Panc1 (cell line): Measurements from ENCODE around the gene LGR4.

Experiments used
- TCF7L2 ChIP-seq: IDR thresholded peaks from 2 replicates; pipeline ENCODE4 v1.6.1; 2011; ENCODE audit warnings: mild to moderate bottlenecking, low read depth, low read length, inconsistent platforms
- TF ChIP-seq, protein P1 (sequence below): fragments of 450-650 bp; IDR thresholded peaks from 2 replicates; pipeline ENCODE4 v1.5.1; 2017; ENCODE audit warnings: mild to moderate bottlenecking
- TF ChIP-seq, protein P2 (sequence below), 2 experiments: IDR thresholded peaks; 2 replicates each; pipeline ENCODE4 v1.6.1; 2011 to 2012; ENCODE audit warnings: low read depth in 2 of 2, control low read depth in 1 of 2, low read length in 1 of 2, mild to moderate bottlenecking in 1 of 2, moderate library complexity in 1 of 2; ENCODE audit not compliant: insufficient read depth in 1 of 2

DNA sequence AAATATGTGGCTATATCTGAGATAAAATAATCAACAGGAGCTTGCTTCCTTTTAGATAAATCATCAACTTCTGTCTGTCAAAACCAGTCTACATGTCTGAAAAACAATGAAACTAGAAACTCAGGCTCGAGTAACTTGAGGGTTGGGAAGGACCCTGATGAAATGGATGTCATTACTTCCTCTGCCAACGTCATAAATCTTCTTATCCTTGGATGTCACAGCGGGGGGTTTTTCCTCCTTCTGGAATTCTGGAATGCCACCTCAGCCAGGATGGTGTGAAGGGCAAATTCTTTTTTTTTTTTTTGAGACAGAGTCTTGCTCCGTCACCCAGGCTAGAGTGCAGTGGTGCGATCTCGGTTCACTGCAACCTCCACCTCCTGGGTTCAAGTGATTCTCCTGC, 13.4 kb downstream of the LGR4 start:
- TF ChIP-seq, protein P1, sequence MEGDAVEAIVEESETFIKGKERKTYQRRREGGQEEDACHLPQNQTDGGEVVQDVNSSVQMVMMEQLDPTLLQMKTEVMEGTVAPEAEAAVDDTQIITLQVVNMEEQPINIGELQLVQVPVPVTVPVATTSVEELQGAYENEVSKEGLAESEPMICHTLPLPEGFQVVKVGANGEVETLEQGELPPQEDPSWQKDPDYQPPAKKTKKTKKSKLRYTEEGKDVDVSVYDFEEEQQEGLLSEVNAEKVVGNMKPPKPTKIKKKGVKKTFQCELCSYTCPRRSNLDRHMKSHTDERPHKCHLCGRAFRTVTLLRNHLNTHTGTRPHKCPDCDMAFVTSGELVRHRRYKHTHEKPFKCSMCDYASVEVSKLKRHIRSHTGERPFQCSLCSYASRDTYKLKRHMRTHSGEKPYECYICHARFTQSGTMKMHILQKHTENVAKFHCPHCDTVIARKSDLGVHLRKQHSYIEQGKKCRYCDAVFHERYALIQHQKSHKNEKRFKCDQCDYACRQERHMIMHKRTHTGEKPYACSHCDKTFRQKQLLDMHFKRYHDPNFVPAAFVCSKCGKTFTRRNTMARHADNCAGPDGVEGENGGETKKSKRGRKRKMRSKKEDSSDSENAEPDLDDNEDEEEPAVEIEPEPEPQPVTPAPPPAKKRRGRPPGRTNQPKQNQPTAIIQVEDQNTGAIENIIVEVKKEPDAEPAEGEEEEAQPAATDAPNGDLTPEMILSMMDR, result no peak
- TF ChIP-seq, protein P2, sequence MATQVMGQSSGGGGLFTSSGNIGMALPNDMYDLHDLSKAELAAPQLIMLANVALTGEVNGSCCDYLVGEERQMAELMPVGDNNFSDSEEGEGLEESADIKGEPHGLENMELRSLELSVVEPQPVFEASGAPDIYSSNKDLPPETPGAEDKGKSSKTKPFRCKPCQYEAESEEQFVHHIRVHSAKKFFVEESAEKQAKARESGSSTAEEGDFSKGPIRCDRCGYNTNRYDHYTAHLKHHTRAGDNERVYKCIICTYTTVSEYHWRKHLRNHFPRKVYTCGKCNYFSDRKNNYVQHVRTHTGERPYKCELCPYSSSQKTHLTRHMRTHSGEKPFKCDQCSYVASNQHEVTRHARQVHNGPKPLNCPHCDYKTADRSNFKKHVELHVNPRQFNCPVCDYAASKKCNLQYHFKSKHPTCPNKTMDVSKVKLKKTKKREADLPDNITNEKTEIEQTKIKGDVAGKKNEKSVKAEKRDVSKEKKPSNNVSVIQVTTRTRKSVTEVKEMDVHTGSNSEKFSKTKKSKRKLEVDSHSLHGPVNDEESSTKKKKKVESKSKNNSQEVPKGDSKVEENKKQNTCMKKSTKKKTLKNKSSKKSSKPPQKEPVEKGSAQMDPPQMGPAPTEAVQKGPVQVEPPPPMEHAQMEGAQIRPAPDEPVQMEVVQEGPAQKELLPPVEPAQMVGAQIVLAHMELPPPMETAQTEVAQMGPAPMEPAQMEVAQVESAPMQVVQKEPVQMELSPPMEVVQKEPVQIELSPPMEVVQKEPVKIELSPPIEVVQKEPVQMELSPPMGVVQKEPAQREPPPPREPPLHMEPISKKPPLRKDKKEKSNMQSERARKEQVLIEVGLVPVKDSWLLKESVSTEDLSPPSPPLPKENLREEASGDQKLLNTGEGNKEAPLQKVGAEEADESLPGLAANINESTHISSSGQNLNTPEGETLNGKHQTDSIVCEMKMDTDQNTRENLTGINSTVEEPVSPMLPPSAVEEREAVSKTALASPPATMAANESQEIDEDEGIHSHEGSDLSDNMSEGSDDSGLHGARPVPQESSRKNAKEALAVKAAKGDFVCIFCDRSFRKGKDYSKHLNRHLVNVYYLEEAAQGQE (IDR thresholded peaks at IDR 0.05; ENCODE audit: insufficient read depth in 1 of 2, low read depth in 2 of 2, low read length in 1 of 2), result no peak
- TF ChIP-seq TCF7L2, result no peak
